B cell (primary cell): ENCODE measurements around the gene TMPRSS13. TPM values are rescaled to one million over a fixed set of nuclear protein-coding genes. Genes with fewer than 3 reads are reported as not detected.
"Not testable (repeated sequence)": the region's sequence is repeated elsewhere in the genome, so short reads cannot be mapped to it uniquely, and the experiment has no call there.

Experiments
- ATAC-seq: fragments of 200-7000 bp; cut with Tn5 transposase; one replicate; pipeline ENCODE4 v1.10.0; 2021; ENCODE audit warnings: low read depth, mild to moderate bottlenecking, moderate number of reproducible peaks, moderate library complexity
- CTCF ChIA-PET: fragments of 350-600 bp; sonication (Branson Sonifier 250); formaldehyde crosslinking; loops from one replicate; lab custom pipeline; 2021; ENCODE audit warnings: antibody characterized with exemption, inconsistent platforms; lab: Charles Lee
- POLR2A ChIA-PET: fragments of 350-600 bp; sonication (Branson Sonifier 250); formaldehyde crosslinking; loops from one replicate; lab custom pipeline; 2021; ENCODE audit warnings: antibody characterized with exemption; lab: Charles Lee
- DNase-seq: peaks from one replicate; pipeline ENCODE4 v3.0.0; 2013
- H2AFZ ChIP-seq: 2 replicates; pipeline ENCODE4 v1.6.1; 2012; ENCODE audit warnings: mild to moderate bottlenecking, low read depth, low read length; ENCODE audit not compliant: insufficient read depth, poor library complexity, severe bottlenecking
- H3K27ac ChIP-seq, 2 donors: 1 replicate in 1 of 2; 2 replicates in 1 of 2; pipeline ENCODE4 v1.5.1; 2012 to 2013; ENCODE audit warnings: low read length in 2 of 2, mild to moderate bottlenecking in 2 of 2, moderate library complexity in 1 of 2
- H3K27me3 ChIP-seq, 4 experiments: fragments of 200-600 bp in 1 of 4; sonication (generic) in 1 of 4; replicated peaks in 1 of 4; 1 replicate in 2 of 4; 2 replicates in 2 of 4; pipeline versions ENCODE4 v1.6.1 to v1.7.0; 2013 to 2016; ENCODE audit warnings: low read length in 3 of 4, mild to moderate bottlenecking in 2 of 4, mixed read lengths in 1 of 4, moderate library complexity in 1 of 4; ENCODE audit not compliant: insufficient read depth in 4 of 4, control insufficient read depth in 3 of 4; ENCODE audit errors: control extremely low read depth in 1 of 4
- H3K36me3 ChIP-seq, 2 experiments: replicated peaks in 1 of 2; 1 replicate in 1 of 2; 2 replicates in 1 of 2; pipeline versions ENCODE4 v1.6.1 to v1.7.1; 2013; ENCODE audit warnings: low read length in 1 of 2; ENCODE audit not compliant: insufficient read depth in 2 of 2, control insufficient read depth in 1 of 2; ENCODE audit errors: control extremely low read depth in 1 of 2, extremely low read depth in 1 of 2
- H3K4me1 ChIP-seq, 2 donors: fragments of 200-600 bp in 1 of 2; sonication (generic) in 1 of 2; 1 replicate in 1 of 2; 2 replicates in 1 of 2; pipeline versions ENCODE4 v1.5.1 to v1.6.1; 2013 to 2017; ENCODE audit warnings: low read length in 2 of 2; ENCODE audit not compliant: control insufficient read depth in 2 of 2, insufficient read depth in 2 of 2
- H3K4me2 ChIP-seq: replicated peaks from 2 replicates; pipeline ENCODE3; 2012; ENCODE audit warnings: mild to moderate bottlenecking, low read depth, low read length; ENCODE audit not compliant: poor library complexity, severe bottlenecking
- H3K4me3 ChIP-seq, 5 experiments: fragments of 200-600 bp in 1 of 5; sonication (generic) in 1 of 5; 1 replicate in 3 of 5; 2 replicates in 2 of 5; pipeline versions ENCODE4 v1.5.1 to v1.7.0; 2011 to 2016; ENCODE audit warnings: low read length in 4 of 5, mild to moderate bottlenecking in 4 of 5, low read depth in 2 of 5, control low read depth in 1 of 5, moderate library complexity in 1 of 5; ENCODE audit not compliant: insufficient read depth in 1 of 5; ENCODE audit errors: control extremely low read depth in 1 of 5, extremely low read depth in 1 of 5
- H3K79me2 ChIP-seq: fragments of 200-600 bp; sonication (generic); one replicate; pipeline ENCODE4 v1.6.0; 2016; ENCODE audit warnings: low read length; ENCODE audit not compliant: control insufficient read depth, insufficient read depth
- H3K9ac ChIP-seq: fragments of 200-600 bp; sonication (generic); 2 replicates; pipeline ENCODE4 v1.6.1; 2017; ENCODE audit warnings: mild to moderate bottlenecking, low read length, moderate library complexity
- H3K9me3 ChIP-seq, 3 donors: one replicate each; pipeline versions ENCODE4 v1.6.1 to v1.7.1; 2013; ENCODE audit warnings: low read length in 2 of 3; ENCODE audit not compliant: control insufficient read depth in 2 of 3, insufficient read depth in 1 of 3; ENCODE audit errors: control extremely low read depth in 1 of 3
- H4K20me1 ChIP-seq: 2 replicates; pipeline ENCODE4 v1.6.0; 2012; ENCODE audit warnings: mild to moderate bottlenecking, low read length; ENCODE audit not compliant: insufficient read depth, control insufficient read depth, poor library complexity, severe bottlenecking
- H3K27ac Mint-ChIP-seq: one replicate; pipeline ENCODE4 v1.8.0; 2021; ENCODE audit warnings: mixed read lengths
- H3K27me3 Mint-ChIP-seq: one replicate; pipeline ENCODE4 v1.8.0; 2021; ENCODE audit warnings: mixed read lengths
- H3K4me1 Mint-ChIP-seq: one replicate; pipeline ENCODE4 v1.8.0; 2021; ENCODE audit warnings: mixed read lengths
- H3K4me3 Mint-ChIP-seq: one replicate; pipeline ENCODE4 v1.8.0; 2021; ENCODE audit warnings: mixed read lengths
- H3K9me3 Mint-ChIP-seq: one replicate; pipeline ENCODE4 v1.8.0; 2022; ENCODE audit warnings: mixed read lengths; ENCODE audit not compliant: insufficient read depth
- EZH2 ChIP-seq: IDR thresholded peaks from 2 replicates; pipeline ENCODE4 v1.6.1; 2012; ENCODE audit warnings: borderline replicate concordance, low read depth, mild to moderate bottlenecking, moderate library complexity, low read length; ENCODE audit not compliant: insufficient read depth, poor library complexity, severe bottlenecking
- WGBS: methylation state at CpG from one replicate; pipeline ENCODE4 v1.1.5; 2013; ENCODE audit warnings: missing lambda C conversion rate; ENCODE audit not compliant: insufficient coverage; 5-methylcytosine and 5-hydroxymethylcytosine counted together
- intact Hi-C: fragments of 100-400 bp; cut with micrococcal nuclease; formaldehyde crosslinking; loops from one replicate; pipeline ENCODE4 v1.10.0; 2022
- polyA plus RNA-seq: library from polyadenylated mRNA; depleted of rRNA; stranded (reverse); fragments of >200 nt; gene quantifications from 2 replicates; pipeline ENCODE4 v1.2.3, GENCODE V29; 2012
- total RNA-seq, 2 donors: library from RNA; stranded (reverse); fragments of 120-200 nt in 1 of 2; gene quantifications; 1 replicate in 1 of 2; 2 replicates in 1 of 2; pipeline versions ENCODE4 v1.2.3 to v1.2.4, GENCODE V29; 2013 to 2022
- TF ChIP-seq, protein P1 (sequence below): fragments of 200-600 bp; IDR thresholded peaks from one replicate; pipeline ENCODE4 v1.8.0; 2022; ENCODE audit warnings: antibody characterized with exemption, mild to moderate bottlenecking

TMPRSS13 gene
- total and polyA plus RNA-seq, 2 donors (not counting 1 experiment from before 2014, with no cell fraction given) = 2.4 to 8.0 TPM

- intact Hi-C loops = no loop called here
- peaks cover 11% of the 10 kb centered on the region for H3K27me3 Mint-ChIP-seq
- H3K4me1 ChIP-seq = peaks cover 11 to 20% of the 10 kb centered on the region in 2 donors
- no peak overlapping the region for H3K27ac Mint-ChIP-seq
- no peaks in the 10 kb centered on the region for H3K36me3 ChIP-seq
- H3K9me3 ChIP-seq = no peaks in the 10 kb centered on the region
- H3K4me3 ChIP-seq = no peak overlapping the region
- H3K9ac ChIP-seq = no peak overlapping the region
- H3K27ac ChIP-seq = no peak overlapping the region
- no peak overlapping the region for H2AFZ ChIP-seq
- 33% methylated on average over 5 of the region's 6 CpGs for WGBS
- DNase-seq (no peak), ATAC-seq (no peak)
- peaks cover 16% of the 10 kb centered on the region for H3K4me1 Mint-ChIP-seq
- no peak for TF ChIP-seq EZH2
- TF ChIP-seq, protein P1, sequence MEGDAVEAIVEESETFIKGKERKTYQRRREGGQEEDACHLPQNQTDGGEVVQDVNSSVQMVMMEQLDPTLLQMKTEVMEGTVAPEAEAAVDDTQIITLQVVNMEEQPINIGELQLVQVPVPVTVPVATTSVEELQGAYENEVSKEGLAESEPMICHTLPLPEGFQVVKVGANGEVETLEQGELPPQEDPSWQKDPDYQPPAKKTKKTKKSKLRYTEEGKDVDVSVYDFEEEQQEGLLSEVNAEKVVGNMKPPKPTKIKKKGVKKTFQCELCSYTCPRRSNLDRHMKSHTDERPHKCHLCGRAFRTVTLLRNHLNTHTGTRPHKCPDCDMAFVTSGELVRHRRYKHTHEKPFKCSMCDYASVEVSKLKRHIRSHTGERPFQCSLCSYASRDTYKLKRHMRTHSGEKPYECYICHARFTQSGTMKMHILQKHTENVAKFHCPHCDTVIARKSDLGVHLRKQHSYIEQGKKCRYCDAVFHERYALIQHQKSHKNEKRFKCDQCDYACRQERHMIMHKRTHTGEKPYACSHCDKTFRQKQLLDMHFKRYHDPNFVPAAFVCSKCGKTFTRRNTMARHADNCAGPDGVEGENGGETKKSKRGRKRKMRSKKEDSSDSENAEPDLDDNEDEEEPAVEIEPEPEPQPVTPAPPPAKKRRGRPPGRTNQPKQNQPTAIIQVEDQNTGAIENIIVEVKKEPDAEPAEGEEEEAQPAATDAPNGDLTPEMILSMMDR = no peak
- H3K27me3 ChIP-seq = no peaks in the 10 kb centered on the region
- POLR2A ChIA-PET = no interaction called here
- no peaks in the 10 kb centered on the region for H3K9me3 Mint-ChIP-seq
- H4K20me1 ChIP-seq = no peaks in the 10 kb centered on the region
- H3K79me2 ChIP-seq = no peaks in the 10 kb centered on the region
- H3K4me2 ChIP-seq = no peak overlapping the region
- no peak overlapping the region for H3K4me3 Mint-ChIP-seq
- CTCF ChIA-PET = interaction anchor here (0.5 to 1.8 kb wide), 3 partner anchors 8 to 18 kb away, joined by 3 to 4 read pairs (median 3); no protein-coding TSS in a partner anchor
Measured at GRCh38 chr11:117928446-117929141, 608 bp downstream of the TMPRSS13 start.

DNA sequence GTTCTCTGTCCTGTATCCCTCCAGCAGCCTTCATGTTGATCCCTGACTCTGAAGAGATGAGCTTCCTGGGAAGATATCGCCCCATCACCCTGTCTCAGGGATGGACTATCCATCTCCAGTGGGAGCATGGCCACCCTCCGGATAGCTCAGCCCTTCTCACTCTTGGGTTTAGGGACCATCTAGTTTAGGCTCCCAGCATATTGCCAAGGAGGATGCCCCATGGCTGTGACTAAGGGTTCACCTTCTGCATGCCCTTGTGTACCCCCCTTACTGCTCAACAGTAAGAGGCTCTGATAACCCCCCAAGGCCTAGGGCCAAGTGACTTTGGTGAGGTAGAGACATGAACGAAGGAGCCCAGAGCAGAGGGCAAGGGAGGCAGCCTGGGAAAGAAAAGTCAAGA is 1.3 kb downstream of the TMPRSS13 start:
- Histone ChIP-seq H4K20me1 (no peaks in the 10 kb centered on the region), H3K36me3 (no peaks in the 10 kb centered on the region), H3K4me1 (peaks cover 11 to 20% of the 10 kb centered on the region in 2 donors), H3K9me3 (no peaks in the 10 kb centered on the region), H2AFZ (no peak overlapping the region), H3K9ac (no peak overlapping the region), H3K4me3 (no peak overlapping the region), H3K79me2 (no peaks in the 10 kb centered on the region), H3K27ac (no peak overlapping the region), H3K27me3 (no peaks in the 10 kb centered on the region), H3K4me2 (no peak overlapping the region)
- Mint-ChIP-seq H3K9me3 (no peaks in the 10 kb centered on the region), H3K4me3 (no peak overlapping the region), H3K27me3 (peaks cover 11% of the 10 kb centered on the region), H3K27ac (no peak overlapping the region), H3K4me1 (peaks cover 16% of the 10 kb centered on the region)
- no peak for TF ChIP-seq EZH2
- TF ChIP-seq, protein P1 = no peak
- 90% methylated on average over 1 of the region's 3 CpGs for WGBS
- DNase-seq (no peak), ATAC-seq (no peak)
- intact Hi-C loops = no loop called here
- ChIA-PET POLR2A (no interaction called here), CTCF (interaction anchor here (0.6 to 1.4 kb wide), 5 partner anchors 17 to 126 kb away, joined by 3 to 4 read pairs (median 3); no protein-coding TSS in a partner anchor)

- H3K27ac Mint-ChIP-seq, H4K20me1 ChIP-seq, H3K9me3 Mint-ChIP-seq, H3K4me2 ChIP-seq, DNase-seq, H3K36me3 ChIP-seq, ATAC-seq, H3K9ac ChIP-seq, H3K79me2 ChIP-seq, H3K4me3 Mint-ChIP-seq, H2AFZ ChIP-seq, POLR2A ChIA-PET, H3K27ac ChIP-seq, intact Hi-C loops, H3K27me3 ChIP-seq, H3K4me3 ChIP-seq, H3K9me3 ChIP-seq: not testable (repeated sequence)
- peaks cover 11 to 12% of the 10 kb centered on the region in 2 donors for H3K4me1 ChIP-seq
- 90% methylated on average over 6 of the region's 7 CpGs for WGBS
- Mint-ChIP-seq H3K27me3 (peaks cover 11% of the 10 kb centered on the region), H3K4me1 (peaks cover 13% of the 10 kb centered on the region)
- CTCF ChIA-PET = interaction anchor here (1.0 kb wide), 1 partner anchor 126 kb away, joined by 5 read pairs; no protein-coding TSS in a partner anchor
Measured at GRCh38 chr11:117926166-117926565, 3.0 kb downstream of the TMPRSS13 start.
